Epithelial cell of esophagus (primary cell): ENCODE data around the gene UBE2J2.

ENCODE experiments used
- DNase-seq: peaks from one replicate; pipeline ENCODE4 v3.0.0; 2010; ENCODE audit warnings: low read depth
- H3K4me3 ChIP-seq: 2 replicates; pipeline ENCODE4 v1.5.1; 2011; ENCODE audit warnings: mild to moderate bottlenecking, low read length, control low read depth
- TF ChIP-seq, protein P1 (sequence below): IDR thresholded peaks from 2 replicates; pipeline ENCODE4 v1.5.1; 2011; ENCODE audit warnings: low read depth, mild to moderate bottlenecking, low read length, control low read depth, inconsistent platforms; ENCODE audit not compliant: insufficient read depth; ENCODE audit errors: missing control alignments

The UBE2J2 gene

GRCh38 chr1:1274931-1275431 lies 1.3 kb upstream of the UBE2J2 start:
- TF ChIP-seq, protein P1, sequence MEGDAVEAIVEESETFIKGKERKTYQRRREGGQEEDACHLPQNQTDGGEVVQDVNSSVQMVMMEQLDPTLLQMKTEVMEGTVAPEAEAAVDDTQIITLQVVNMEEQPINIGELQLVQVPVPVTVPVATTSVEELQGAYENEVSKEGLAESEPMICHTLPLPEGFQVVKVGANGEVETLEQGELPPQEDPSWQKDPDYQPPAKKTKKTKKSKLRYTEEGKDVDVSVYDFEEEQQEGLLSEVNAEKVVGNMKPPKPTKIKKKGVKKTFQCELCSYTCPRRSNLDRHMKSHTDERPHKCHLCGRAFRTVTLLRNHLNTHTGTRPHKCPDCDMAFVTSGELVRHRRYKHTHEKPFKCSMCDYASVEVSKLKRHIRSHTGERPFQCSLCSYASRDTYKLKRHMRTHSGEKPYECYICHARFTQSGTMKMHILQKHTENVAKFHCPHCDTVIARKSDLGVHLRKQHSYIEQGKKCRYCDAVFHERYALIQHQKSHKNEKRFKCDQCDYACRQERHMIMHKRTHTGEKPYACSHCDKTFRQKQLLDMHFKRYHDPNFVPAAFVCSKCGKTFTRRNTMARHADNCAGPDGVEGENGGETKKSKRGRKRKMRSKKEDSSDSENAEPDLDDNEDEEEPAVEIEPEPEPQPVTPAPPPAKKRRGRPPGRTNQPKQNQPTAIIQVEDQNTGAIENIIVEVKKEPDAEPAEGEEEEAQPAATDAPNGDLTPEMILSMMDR: no peak
- DNase-seq: no peak
- no peak overlapping the region for H3K4me3 ChIP-seq

GRCh38 chr1:1274299-1274930 lies 761 bp upstream of the UBE2J2 start:
- DNase-seq: no peak
- peak overlapping the region; percentile 81 for H3K4me3 ChIP-seq
- TF ChIP-seq, protein P1: no peak

- TF ChIP-seq, protein P1: no peak
- no peak for DNase-seq
- peak overlapping the region; percentile 81 for H3K4me3 ChIP-seq
Measured at GRCh38 chr1:1273209-1273511, 494 bp downstream of the UBE2J2 start.

DNA sequence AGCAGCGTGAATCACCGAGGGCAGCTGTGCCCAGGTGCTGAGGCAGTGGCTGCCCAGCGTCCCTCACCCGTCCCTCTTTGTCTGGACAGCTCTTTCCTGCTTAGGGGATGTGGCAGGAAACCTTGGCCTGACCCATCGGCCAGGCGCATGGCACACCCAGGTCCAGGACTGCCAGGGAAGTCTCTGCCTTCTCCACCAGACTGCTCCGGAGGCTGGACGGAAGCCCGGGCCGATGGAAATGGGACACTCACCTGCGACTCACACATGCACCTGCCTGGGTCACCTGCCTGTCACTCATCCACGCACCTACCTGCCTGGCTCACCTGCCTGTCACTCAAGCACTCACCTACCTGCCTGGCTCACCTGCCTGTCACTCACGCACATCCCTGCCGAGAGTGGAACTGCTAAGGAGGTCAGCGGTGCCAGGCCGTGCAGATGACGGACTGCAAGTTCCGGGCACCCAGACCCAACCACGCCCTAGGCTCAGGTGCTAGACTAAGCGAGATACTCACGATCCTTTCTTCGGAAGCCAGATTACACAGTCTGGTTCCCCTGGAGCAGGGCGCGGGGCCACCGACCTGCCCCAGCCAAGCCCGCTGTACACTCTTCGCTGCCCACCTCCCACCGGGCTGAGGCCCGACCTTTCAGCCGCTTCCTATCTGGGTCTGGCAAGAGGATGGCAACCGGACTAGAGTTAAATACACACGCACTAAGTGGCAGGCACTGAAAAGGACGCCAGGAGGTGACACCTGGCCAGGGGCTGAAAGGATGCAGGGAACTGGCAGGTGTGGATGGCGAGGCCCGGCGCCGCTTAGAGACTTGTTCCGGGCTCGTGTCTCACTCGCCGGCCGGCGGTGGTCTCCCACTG lies 1.1 kb downstream of the UBE2J2 start:
- peak; percentile 61 for DNase-seq
- TF ChIP-seq, protein P1: no peak
- H3K4me3 ChIP-seq: peak overlapping the region; percentile 81

- no peak for DNase-seq
- no peak overlapping the region for H3K4me3 ChIP-seq
- TF ChIP-seq, protein P1: no peak
Measured at GRCh38 chr1:1270813-1271212, 2.8 kb downstream of the UBE2J2 start.

- TF ChIP-seq, protein P1: no peak
- H3K4me3 ChIP-seq: no peak overlapping the region
- DNase-seq: no peak
Measured at GRCh38 chr1:1268284-1268682, 5.4 kb downstream of the UBE2J2 start.
